Colonic mucosa (tissue), 4 donors: ENCODE data around the gene CYP2W1. TPM values are rescaled to one million over a fixed set of nuclear protein-coding genes. Genes with fewer than 3 reads are reported as not detected.

ENCODE experiments used
- DNase-seq: peaks from one replicate; pipeline ENCODE4 v3.0.0-alpha.2; 2020
- H3K27ac ChIP-seq: fragments of 200-600 bp; one replicate; pipeline ENCODE4 v1.8.0; 2021
- H3K27me3 ChIP-seq: fragments of 200-600 bp; one replicate; pipeline ENCODE4 v1.8.0; 2021
- H3K36me3 ChIP-seq: fragments of 200-600 bp; one replicate; pipeline ENCODE4 v1.8.0; 2021
- H3K4me1 ChIP-seq: fragments of 200-600 bp; one replicate; pipeline ENCODE4 v1.8.0; 2021; ENCODE audit warnings: mild to moderate bottlenecking
- H3K4me3 ChIP-seq: fragments of 200-600 bp; one replicate; pipeline ENCODE4 v1.8.0; 2021
- H3K9ac ChIP-seq, 2 donors: one replicate each; pipeline ENCODE4 v1.7.0; 2013; ENCODE audit warnings: control low read depth in 2 of 2, low read depth in 2 of 2, low read length in 2 of 2
- H3K9me3 ChIP-seq: fragments of 200-600 bp; one replicate; pipeline ENCODE4 v1.8.0; 2021
- intact Hi-C: fragments of 100-400 bp; cut with DNase I; formaldehyde crosslinking; loops from one replicate; pipeline ENCODE4 v1.14.1; 2022
- total RNA-seq, 2 donors: library from RNA; stranded (reverse); fragmentation: NEBNext Ultra II Directional in 1 of 2; extraction: Animal tissue kit (Norgen Biotek cat#: 25700) in 1 of 2; gene quantifications; one replicate each; pipeline ENCODE4 v1.2.1, GENCODE V29; 2021
- TF ChIP-seq, protein P1 (sequence below): fragments of 200-600 bp; IDR thresholded peaks from one replicate; pipeline ENCODE4 v1.8.0; 2022; ENCODE audit warnings: antibody characterized with exemption, mild to moderate bottlenecking
- donor health status: healthy.
- donor health status: DM: no; HTN: no; CAD: no.
- donor health status: DM: no; HTN: no; CAD: no.

The CYP2W1 gene
- total RNA-seq, 2 donors from 2014 or later = 2.7 to 4.5 TPM

DNA sequence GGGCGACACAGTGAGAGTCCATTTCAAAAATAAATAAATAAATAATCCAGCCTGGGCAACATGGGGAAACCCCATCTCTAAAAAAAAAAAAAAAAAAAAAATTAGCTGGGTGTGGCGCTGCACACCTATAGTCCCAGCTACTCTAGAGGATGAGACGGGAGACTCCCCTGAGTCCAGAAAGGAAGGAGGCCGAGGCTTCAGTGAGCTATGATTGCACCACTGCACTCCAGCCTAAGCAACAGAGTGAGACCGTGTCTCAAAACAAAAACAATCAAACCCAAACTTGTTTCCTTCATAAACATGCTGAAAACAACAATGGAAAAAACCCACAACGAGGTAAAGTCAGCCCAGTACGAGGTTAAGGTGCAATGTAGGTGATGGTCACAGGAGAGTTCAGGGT is 8.8 kb upstream of the CYP2W1 start:
- intact Hi-C loops = loop anchor here (5.0 kb wide), 1 partner anchor 67 kb away; no protein-coding TSS in a partner anchor
- peak; percentile 51 for DNase-seq
- Histone ChIP-seq H3K9me3 (no peaks in the 10 kb centered on the region), H3K4me1 (peaks cover 20% of the 10 kb centered on the region), H3K36me3 (no peaks in the 10 kb centered on the region), H3K9ac (peak overlapping the region; percentile 91 to 98), H3K4me3 (peak overlapping the region; percentile 100), H3K27me3 (no peaks in the 10 kb centered on the region), H3K27ac (peak overlapping the region; percentile 96)
- TF ChIP-seq, protein P1, sequence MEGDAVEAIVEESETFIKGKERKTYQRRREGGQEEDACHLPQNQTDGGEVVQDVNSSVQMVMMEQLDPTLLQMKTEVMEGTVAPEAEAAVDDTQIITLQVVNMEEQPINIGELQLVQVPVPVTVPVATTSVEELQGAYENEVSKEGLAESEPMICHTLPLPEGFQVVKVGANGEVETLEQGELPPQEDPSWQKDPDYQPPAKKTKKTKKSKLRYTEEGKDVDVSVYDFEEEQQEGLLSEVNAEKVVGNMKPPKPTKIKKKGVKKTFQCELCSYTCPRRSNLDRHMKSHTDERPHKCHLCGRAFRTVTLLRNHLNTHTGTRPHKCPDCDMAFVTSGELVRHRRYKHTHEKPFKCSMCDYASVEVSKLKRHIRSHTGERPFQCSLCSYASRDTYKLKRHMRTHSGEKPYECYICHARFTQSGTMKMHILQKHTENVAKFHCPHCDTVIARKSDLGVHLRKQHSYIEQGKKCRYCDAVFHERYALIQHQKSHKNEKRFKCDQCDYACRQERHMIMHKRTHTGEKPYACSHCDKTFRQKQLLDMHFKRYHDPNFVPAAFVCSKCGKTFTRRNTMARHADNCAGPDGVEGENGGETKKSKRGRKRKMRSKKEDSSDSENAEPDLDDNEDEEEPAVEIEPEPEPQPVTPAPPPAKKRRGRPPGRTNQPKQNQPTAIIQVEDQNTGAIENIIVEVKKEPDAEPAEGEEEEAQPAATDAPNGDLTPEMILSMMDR = no peak

DNA sequence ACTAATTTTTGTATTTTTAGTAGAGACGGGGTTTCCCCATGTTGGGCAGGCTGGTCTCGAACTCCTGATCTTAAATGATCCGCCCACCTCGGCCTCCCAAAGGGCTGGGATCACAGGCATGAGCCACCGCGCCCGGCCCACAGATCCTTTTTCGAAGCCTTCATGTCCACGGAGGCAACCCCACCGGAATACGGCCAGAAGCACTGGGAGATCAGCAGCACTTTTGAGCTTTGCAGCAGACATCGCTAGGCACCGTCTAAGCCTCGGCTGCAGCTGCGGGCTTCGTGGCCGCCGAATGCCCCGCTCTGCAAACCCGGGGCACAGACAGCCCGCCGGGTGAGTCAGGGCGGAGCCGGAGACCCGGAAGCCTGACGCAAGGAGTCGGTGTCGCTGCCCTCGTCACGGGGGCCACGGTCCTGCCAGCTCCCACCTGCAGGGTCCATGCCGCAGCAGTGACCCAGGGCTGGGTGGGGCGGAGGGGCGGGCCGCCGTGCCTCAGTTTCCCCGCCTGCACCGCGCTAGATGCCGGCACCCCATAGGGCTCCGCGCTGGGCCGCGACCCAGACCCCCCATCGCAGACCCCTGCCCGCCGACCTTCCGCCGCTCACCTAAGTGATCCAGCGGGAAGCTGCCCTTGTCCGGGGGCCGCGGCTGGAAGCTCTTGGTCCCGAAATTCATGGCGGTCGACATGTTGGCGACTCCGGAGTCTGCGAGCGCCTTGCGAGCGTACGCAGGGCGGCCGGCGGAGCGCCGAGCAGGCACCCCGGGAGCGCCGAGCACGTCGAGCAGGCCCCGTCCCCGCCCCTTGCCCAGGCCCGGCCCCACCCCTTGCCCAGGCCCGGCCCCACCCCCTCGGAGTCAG is 7.9 kb upstream of the CYP2W1 start, which contains the start of gene COX19:
TSS of gene COX19 (minus strand) at position 730 of the 862 bp plus-strand sequence. CDS start at position 690, 40 bp downstream.
- Histone ChIP-seq H3K4me1 (peaks cover 20% of the 10 kb centered on the region), H3K9ac (peak within 1 kb of the TSS; percentile 91 to 98), H3K36me3 (no peaks in the 10 kb centered on the region), H3K27me3 (no peaks in the 10 kb centered on the region), H3K9me3 (no peaks in the 10 kb centered on the region), H3K27ac (peak within 1 kb of the TSS; percentile 96), H3K4me3 (peak within 1 kb of the TSS; percentile 100)
- TF ChIP-seq, protein P1 = no peak
- intact Hi-C loops = loop anchor here (5.0 kb wide), 1 partner anchor 68 kb away; no protein-coding TSS in a partner anchor
- DNase-seq = peak; percentile 92

DNA sequence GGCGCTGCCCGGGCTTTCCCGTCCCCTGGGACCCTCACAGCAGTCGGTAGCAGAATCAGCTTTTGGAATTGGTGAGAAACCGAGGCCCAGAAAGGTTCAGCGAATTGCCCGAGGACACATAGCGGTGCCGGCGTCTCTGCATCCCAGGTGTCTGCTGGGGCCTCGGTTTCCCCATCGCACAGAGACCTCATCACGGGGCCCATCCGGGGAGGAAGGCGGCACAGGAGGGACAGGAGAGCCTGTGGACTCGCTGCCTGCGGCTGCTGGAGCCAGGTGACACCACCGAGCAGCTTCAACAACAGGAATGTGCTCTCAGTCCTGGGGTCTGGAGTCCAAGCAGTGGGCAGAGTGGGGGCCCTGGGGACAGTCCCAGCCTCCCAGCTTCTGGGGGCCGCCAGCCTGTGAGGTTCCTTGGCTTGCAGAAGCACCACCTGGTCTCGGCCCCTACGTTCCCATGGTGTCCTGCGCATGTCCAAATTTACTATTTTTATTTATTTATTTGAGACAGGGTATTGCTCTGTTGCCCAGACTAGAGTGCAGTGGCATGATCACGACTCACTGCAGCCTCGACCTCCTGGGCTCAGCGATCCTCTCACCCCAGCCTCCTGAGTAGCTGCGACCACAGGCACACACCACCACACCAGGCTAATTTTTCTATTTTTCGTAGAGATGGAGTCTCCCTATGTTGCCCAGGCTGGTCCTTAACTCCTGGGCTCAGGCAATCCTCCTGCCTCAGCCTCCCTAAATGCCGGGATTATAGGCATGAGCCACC is 7.1 kb upstream of the CYP2W1 start:
- H3K4me3 ChIP-seq = peak overlapping the region; percentile 100
- DNase-seq = no peak
- TF ChIP-seq, protein P1 = no peak

DNA sequence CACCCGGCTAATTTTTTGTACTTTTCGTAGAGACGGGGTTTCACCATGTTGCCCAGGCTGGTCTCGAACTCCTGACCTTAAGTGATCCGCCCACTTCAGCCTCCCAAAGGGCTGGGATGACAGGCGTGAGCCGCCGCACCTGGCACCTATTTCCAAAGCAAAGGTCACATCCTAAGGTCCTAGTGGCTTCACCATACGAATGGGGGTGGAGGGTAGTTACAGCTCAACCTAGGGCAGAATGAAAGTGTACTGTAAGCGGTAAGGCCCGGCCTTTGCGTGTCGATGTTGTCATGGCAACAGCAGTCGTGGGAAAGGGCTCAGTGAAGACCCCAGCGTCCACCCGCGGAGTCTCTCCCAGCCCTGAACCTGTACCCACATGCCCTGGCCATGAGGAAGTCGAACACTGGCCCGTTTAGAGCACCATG is 6.1 kb upstream of the CYP2W1 start:
- Histone ChIP-seq H3K9ac (peak overlapping the region; percentile 44 to 82), H3K4me3 (no peak overlapping the region), H3K36me3 (no peaks in the 10 kb centered on the region), H3K9me3 (no peaks in the 10 kb centered on the region), H3K27me3 (no peaks in the 10 kb centered on the region), H3K4me1 (peaks cover 20% of the 10 kb centered on the region), H3K27ac (peak overlapping the region; percentile 96)
- TF ChIP-seq, protein P1 = no peak
- peak; percentile 52 for DNase-seq
- intact Hi-C loops = no loop called here

More for the DNA sequence above, 7.1 kb upstream of the CYP2W1 start:
- Histone ChIP-seq H3K9me3 (no peaks in the 10 kb centered on the region), H3K9ac (peak overlapping the region; percentile 28 to 82), H3K27ac (peak overlapping the region; percentile 96), H3K27me3 (no peaks in the 10 kb centered on the region), H3K36me3 (no peaks in the 10 kb centered on the region), H3K4me1 (peaks cover 20% of the 10 kb centered on the region)
- intact Hi-C loops = no loop called here

DNA sequence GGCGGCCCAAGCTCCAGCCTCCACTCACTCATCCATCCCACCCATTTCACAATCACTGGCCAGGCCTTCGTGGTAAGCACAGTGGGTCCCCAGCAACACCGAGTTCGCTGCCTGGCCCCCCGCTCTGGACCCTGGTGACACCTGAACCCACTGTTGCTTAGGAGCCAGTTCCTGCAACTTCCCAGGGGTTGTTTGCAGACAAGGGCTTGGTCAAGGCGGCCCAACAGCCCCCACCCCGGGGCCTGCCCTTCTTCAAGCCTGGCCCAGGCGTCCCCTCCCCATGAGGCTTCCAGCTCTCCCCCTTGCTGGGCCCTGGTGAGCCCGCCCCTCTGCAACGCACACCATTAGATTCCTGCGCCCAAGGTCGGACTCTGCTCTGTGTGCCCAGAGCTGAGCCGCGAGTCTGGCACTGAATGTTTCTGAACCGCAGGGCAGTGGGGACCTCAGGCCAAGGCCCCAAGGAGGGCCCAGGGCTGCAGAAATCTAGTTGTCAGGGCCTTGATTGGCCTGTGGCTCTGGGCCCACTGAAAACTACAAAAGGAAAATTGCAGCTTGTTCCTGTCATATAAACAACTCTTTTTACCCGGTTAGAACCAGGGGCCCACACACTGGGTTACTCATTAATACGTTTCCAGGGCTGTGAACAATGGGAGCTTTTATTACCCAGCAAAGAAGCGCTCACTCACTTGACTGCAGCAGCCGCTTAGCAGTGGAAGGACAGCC is 5.5 kb upstream of the CYP2W1 start:
- TF ChIP-seq, protein P1 = no peak
- Histone ChIP-seq H3K9ac (peak overlapping the region; percentile 44 to 82), H3K36me3 (no peaks in the 10 kb centered on the region), H3K4me3 (no peak overlapping the region), H3K4me1 (peaks cover 20% of the 10 kb centered on the region), H3K9me3 (no peaks in the 10 kb centered on the region), H3K27me3 (no peaks in the 10 kb centered on the region), H3K27ac (peak overlapping the region; percentile 96)
- peak; percentile 81 for DNase-seq
- intact Hi-C loops = no loop called here
